ENCODE results near the gene SPOCD1.
"Not testable (repeated sequence)": the region's sequence is repeated elsewhere in the genome, so short reads cannot be mapped to it uniquely, and the experiment has no call there.

SPOCD1 gene

DNA sequence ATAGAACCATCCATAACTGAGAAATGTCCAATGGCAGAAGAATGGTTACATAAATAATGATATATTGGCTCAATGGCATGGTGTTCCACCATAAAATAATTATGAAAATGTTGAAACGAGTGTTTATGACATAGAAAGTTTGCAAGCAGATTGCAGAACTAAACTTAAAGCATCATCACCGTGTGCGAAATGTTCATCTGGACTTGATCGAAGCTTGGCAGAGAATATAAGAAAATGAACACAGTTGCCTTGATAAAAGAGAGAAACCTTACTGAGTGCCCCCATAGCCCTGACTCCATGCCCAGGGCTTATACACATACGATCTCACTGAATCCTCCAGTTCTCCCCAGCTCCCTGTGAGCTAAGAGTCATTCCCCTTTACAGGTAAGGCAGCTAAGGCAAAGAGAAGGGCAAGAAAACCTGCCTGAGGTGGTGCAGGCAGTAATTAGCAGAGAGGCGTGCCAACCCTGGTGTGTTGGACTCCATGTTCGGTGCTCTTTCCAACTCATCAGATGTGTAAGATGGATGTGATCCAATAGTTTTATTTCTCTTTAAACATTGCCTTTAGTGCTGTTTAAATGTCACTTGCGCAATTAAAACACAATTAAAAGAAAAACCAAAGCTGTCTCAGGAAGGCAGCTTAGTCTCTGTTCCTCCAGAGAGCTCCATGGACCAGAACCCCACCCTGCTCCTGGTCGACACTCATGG is 21.8 kb upstream of the SPOCD1 start:
- Mint-ChIP-seq H3K4me3 (no peak overlapping the region), H3K4me1 (ENCODE audit: low read depth) (peaks cover 19% of the 10 kb centered on the region), H3K36me3 (ENCODE audit: low read depth) (no peaks in the 10 kb centered on the region), H3K27ac (no peak overlapping the region), H3K27me3 (ENCODE audit: low read depth) (peaks cover 4% of the 10 kb centered on the region), H3K9me3 (no peaks in the 10 kb centered on the region)

DNA sequence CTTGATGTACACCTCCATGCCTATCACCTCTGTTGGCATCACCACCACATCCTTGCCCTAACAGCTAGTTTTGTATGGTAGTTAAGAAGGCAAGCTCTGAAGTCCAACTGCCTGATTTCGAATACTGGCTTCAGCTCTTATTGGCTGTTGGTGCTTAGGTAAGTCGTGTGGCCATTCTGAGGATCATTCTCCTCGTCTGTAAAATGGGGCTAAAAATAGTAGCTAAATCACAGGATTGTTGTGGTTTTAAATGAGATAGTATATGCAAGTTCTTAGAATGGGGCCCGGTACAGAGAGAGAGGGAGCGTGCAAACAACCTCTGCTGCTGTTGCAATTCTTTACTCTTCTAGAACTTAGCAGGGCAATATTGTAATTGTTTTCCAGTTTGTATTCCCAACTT is 20.8 kb upstream of the SPOCD1 start:
- no peaks in the 10 kb centered on the region for H3K36me3 Mint-ChIP-seq (ENCODE audit: low read depth)
- peaks cover 19% of the 10 kb centered on the region for H3K4me1 Mint-ChIP-seq (ENCODE audit: low read depth)
- H3K27me3 Mint-ChIP-seq (ENCODE audit: low read depth) = peaks cover 4% of the 10 kb centered on the region
- no peaks in the 10 kb centered on the region for H3K9me3 Mint-ChIP-seq
- H3K27ac Mint-ChIP-seq = peak overlapping the region; percentile 6
- no peak overlapping the region for H3K4me3 Mint-ChIP-seq

DNA sequence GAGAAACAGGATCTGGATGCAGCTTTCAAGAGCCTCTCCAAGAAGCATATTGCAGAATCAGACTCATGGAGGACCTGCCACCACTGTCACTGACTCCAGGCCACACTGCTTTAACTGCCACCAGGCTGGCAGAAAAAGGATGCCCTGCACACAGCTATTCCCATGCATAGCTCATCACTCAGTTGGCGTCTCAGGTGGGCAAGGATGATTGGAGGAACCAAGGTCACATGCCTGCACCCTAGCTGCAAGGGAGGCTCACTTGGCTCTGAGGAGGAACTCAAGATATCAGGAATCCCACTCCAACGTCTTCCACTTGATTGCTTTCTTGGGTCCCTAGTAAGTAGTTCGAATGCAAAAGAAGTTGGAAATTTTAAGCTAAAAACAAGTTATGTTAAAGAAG is 19.6 kb upstream of the SPOCD1 start:
- Mint-ChIP-seq H3K4me1 (ENCODE audit: low read depth) (peaks cover 19% of the 10 kb centered on the region), H3K27ac (no peak overlapping the region), H3K4me3 (no peak overlapping the region), H3K9me3 (no peaks in the 10 kb centered on the region), H3K27me3 (ENCODE audit: low read depth) (peaks cover 4% of the 10 kb centered on the region), H3K36me3 (ENCODE audit: low read depth) (no peaks in the 10 kb centered on the region)

DNA sequence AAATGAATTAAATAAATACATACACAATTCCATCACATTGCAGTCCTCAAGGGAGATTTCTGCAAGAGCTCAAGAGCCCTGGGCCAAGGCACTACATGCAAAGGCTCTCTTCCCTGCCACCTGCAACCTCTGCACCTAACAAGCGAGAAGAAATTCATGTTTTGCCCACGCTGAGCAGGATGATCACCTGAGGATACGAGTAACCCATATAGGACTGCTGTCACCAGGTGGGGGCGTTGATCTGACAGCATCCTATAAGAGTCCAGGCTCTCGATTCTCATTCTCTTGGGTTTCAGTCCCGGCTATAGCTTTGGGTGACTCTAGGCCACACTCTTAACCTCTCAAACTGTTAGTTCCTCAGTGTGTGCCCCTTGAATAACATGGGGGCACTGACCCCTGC is 18.7 kb upstream of the SPOCD1 start:
- Mint-ChIP-seq H3K27ac (no peak overlapping the region), H3K4me3 (no peak overlapping the region), H3K36me3 (ENCODE audit: low read depth) (no peaks in the 10 kb centered on the region)

DNA sequence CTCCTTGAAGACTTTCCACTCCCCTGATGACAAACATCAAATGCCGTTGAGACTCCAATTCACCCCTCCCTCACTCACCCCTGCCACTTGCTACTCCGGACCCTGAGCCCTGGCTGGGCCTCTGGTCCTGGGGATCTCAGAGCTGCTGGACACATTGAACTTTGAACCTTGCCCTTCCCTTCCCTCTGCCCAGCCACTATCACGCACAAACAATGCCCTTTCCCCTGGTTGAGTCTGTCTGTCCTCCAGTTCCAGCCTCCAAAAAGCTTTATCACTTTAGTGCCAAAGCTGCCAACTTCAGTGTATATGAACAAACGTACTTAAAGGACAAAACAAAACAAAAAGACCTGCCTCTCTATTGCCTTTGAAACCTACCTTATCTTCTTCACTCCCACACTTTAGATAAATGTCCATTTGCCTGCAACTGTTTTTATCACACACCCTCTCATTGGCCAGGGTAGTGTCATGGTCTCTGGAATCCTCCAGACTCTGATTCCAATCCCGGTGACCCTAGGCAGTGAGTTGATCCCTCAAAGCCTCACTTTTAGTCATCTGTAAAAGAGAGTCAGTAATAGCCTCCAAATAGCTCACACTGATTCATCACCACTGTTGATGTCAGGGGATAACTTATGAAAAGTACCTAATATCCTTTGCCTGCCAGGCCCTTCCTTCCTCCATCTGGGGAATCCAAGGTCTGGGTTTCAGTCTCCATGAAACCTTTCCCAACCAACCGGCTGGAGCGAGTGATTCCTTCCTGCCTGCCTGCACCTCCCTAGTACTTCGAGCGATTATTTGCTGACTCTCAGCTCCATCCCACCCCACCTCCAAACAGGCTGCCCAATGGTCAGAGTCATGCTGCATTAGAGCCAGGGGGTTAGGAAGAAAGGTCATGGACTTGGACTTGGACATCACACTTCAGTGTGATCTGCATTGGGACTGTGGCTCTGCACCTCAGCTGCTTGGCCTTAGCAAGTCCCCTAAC is 15.9 kb upstream of the SPOCD1 start:
- H3K4me3 Mint-ChIP-seq = no peak overlapping the region

More for the DNA sequence above, 18.7 kb upstream of the SPOCD1 start:
- peaks cover 4% of the 10 kb centered on the region for H3K27me3 Mint-ChIP-seq (ENCODE audit: low read depth)
- H3K9me3 Mint-ChIP-seq = no peaks in the 10 kb centered on the region
- H3K4me1 Mint-ChIP-seq (ENCODE audit: low read depth) = peaks cover 19% of the 10 kb centered on the region

DNA sequence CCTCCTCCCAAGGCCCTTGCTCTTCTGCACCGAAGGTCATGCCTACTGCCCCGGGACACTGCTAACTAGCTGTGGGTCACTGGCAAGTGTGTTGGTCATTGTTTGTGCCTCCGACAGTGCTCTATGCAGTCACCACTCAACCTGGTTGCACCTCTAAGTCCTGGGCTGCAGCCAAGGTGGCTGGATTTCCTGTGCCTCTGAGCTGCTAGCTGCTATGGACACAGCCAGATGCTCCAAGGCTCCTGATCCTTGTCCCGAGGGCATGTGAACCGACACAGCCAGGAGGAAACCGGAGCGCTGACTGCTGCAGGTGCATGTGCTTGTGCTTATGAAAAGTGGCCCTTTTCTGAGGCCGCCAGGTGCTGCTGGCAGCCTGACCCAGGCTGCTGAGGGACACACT is 14.7 kb upstream of the SPOCD1 start:
- no peaks in the 10 kb centered on the region for H3K36me3 Mint-ChIP-seq (ENCODE audit: low read depth)
- H3K9me3 Mint-ChIP-seq = no peaks in the 10 kb centered on the region
- H3K4me3 Mint-ChIP-seq = no peak overlapping the region
- peaks cover 23% of the 10 kb centered on the region for H3K4me1 Mint-ChIP-seq (ENCODE audit: low read depth)
- H3K27ac Mint-ChIP-seq = no peak overlapping the region
- no peaks in the 10 kb centered on the region for H3K27me3 Mint-ChIP-seq (ENCODE audit: low read depth)

More for the DNA sequence above, 15.9 kb upstream of the SPOCD1 start:
- Mint-ChIP-seq H3K4me1 (ENCODE audit: low read depth) (peaks cover 24% of the 10 kb centered on the region), H3K9me3 (no peaks in the 10 kb centered on the region), H3K36me3 (ENCODE audit: low read depth) (no peaks in the 10 kb centered on the region), H3K27me3 (ENCODE audit: low read depth) (no peaks in the 10 kb centered on the region), H3K27ac (no peak overlapping the region)

DNA sequence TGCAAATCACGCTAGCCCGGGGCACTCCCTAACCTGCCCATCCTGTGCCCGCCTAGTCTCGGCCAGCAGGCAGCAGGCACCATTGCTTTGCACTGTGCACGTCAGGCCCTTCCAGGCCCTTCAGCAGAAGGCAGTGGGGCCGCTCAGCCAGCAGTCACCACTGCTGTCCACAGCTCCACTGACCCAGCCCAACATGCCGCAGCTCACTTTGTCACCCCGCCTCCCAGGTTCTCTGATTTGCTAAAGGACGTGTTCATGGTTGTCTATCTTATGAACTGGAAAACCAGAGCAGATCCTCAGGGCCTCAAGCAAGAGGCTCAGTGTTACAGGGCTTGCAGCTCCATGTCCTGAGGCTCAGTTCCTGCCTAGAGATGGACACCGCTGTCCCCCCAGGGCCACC is 14.2 kb upstream of the SPOCD1 start:
- Mint-ChIP-seq H3K27ac (no peak overlapping the region), H3K4me1 (ENCODE audit: low read depth) (peaks cover 21% of the 10 kb centered on the region), H3K27me3 (ENCODE audit: low read depth) (no peaks in the 10 kb centered on the region), H3K36me3 (ENCODE audit: low read depth) (no peaks in the 10 kb centered on the region), H3K4me3 (no peak overlapping the region), H3K9me3 (no peaks in the 10 kb centered on the region)

DNA sequence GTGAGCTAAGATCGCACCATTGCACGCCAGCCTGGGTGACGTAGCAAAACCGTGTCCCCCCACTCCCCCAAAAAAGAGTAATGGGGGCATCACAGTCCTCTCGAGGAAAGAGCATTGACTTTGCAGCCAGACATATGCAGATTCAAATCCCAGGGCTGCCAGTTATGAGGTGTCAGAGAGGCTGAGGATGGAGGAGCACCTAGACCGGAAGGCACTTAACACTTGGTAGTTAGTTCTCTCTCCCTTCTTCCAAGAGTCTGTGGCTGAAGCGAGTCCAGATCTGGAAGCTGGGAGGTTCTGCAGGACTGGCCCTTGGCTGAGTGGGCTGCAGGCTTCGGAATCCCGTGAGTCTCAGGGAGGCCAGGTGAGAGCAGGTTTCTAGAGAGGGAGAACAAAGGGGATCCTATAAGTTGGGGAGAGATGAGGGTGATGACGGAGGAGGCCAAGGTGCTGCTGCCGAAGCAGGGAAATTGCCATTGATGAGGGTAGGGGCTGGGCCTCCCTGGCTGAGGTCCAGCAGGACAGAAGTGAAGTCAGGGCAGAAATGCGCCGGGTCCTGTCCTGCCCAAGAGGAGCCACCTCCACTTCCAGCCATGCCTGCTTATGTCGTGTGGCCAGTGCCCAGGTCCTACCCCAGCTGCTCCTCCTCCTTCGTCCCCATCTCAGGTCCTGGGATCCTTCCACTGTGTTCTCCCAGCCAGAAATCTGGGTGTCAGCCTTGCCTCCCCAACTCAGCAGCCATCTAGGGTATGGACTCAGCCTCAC is 13.3 kb upstream of the SPOCD1 start:
- no peaks in the 10 kb centered on the region for H3K36me3 Mint-ChIP-seq (ENCODE audit: low read depth)
- H3K27me3 Mint-ChIP-seq (ENCODE audit: low read depth) = no peaks in the 10 kb centered on the region
- H3K9me3 Mint-ChIP-seq = no peaks in the 10 kb centered on the region
- no peak overlapping the region for H3K27ac Mint-ChIP-seq
- H3K4me3 Mint-ChIP-seq = no peak overlapping the region
- H3K4me1 Mint-ChIP-seq (ENCODE audit: low read depth) = peaks cover 19% of the 10 kb centered on the region

DNA sequence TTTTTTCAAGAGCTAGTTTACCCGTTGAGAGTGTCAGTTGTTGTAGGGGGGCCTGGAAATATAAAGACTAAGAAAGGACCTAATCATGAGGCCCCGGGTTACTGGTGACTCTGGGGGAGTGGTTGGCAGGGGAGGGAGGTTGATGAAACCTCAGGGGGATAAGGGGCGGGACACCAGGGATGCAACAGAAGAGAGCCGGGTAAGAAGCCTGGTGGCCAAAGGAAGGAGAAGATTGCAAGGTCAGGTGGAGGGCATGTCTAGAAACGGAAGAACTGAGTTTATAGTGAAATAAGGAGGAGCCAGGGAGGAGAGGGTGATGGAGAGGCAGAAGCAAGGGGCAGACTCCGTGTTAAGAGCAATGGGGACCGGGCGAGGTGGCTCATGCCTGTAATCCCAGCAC is 12.5 kb upstream of the SPOCD1 start:
- Mint-ChIP-seq H3K4me3 (peak overlapping the region; percentile 35), H3K4me1 (ENCODE audit: low read depth) (peaks cover 19% of the 10 kb centered on the region), H3K9me3 (no peaks in the 10 kb centered on the region), H3K27me3 (ENCODE audit: low read depth) (no peaks in the 10 kb centered on the region), H3K36me3 (ENCODE audit: low read depth) (no peaks in the 10 kb centered on the region), H3K27ac (peak overlapping the region; percentile 61)

DNA sequence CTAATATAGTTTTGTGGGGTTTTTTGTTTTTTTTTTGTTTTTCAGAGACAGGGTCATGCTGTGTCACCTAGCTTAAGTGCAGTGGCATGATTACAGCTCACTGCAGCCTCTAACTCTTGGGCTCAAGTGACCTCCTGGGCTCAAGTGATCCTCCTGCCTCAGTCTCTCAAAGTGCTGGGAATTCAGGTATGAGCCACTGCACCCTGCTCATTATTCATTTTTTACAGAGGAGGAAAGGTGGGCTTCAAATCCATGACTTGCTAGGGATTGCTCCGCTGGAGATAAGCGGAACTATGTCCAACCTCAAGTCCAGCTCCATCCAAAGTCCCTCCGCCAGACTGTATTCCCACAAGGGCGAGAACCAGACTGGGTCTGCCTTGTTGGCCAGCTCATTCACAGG is 8.0 kb upstream of the SPOCD1 start:
- H3K36me3 Mint-ChIP-seq (ENCODE audit: low read depth) = no peaks in the 10 kb centered on the region
- H3K27ac Mint-ChIP-seq = no peak overlapping the region
- H3K9me3 Mint-ChIP-seq = no peaks in the 10 kb centered on the region
- H3K4me3 Mint-ChIP-seq = no peak overlapping the region
- H3K4me1 Mint-ChIP-seq (ENCODE audit: low read depth) = peaks cover 17% of the 10 kb centered on the region
- H3K27me3 Mint-ChIP-seq (ENCODE audit: low read depth) = no peaks in the 10 kb centered on the region

DNA sequence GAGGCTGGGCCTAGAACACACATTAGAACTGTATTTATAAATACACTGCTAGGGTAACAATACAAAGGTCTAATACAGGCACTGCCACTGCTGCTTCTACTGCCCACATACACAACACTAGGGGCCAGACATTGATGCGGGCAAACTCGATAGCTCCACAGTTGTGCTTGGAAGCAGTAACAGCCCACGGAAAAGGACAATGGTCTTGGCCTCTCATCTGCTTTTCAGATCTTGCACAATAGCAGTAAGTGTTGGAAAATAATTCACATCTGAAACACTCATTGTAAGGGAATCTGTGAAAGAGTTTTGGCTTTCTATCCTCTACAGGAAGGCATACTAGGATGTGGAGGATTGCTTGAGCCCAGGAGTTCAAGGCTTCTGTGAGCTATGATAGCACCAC is 6.9 kb upstream of the SPOCD1 start:
- no peak overlapping the region for H3K4me3 Mint-ChIP-seq
- H3K27me3 Mint-ChIP-seq (ENCODE audit: low read depth) = no peaks in the 10 kb centered on the region
- no peaks in the 10 kb centered on the region for H3K9me3 Mint-ChIP-seq
- peaks cover 11% of the 10 kb centered on the region for H3K4me1 Mint-ChIP-seq (ENCODE audit: low read depth)
- H3K36me3 Mint-ChIP-seq (ENCODE audit: low read depth) = no peaks in the 10 kb centered on the region
- H3K27ac Mint-ChIP-seq = no peak overlapping the region

DNA sequence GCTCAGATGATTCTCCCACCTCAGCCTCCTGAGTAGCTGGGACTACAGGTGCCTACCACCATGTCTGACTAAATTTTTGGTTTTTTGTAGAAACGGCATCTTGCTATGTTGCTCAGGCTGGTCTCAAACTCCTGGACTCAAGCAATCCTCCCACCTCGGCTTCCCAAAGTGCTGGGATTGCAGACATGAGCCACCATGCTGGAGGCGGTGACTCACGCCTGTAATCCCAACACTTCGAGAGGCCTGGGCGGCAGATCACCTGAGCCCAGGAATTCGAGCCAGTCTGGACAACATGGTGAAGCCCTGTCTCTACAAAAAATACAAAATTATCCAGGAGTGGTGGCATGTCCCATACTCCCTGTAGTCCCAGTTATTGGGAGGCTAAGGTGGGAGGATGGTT is 4.4 kb upstream of the SPOCD1 start:
- H3K4me3 Mint-ChIP-seq; H3K27me3 Mint-ChIP-seq (ENCODE audit: low read depth): not testable (repeated sequence)

DNA sequence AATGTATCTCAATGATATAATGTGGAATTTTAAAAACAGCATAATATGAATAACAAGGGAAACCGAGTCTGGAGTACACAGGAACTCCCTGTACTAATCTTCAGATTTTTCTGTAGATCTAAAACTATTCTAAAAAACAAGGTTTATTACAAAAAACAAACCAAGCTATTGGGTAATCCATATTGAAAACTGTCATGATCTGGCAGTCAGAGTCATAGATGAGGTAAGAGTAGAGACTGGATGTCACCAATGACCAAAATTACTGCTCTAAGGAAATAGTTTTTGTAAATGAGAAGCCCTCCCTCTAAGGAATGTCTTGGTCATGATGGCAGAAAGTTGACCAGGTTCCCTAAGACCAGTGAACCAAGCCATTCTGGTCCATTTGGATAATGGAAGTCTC is 2.4 kb upstream of the SPOCD1 start:
- Mint-ChIP-seq H3K9me3 (no peaks in the 10 kb centered on the region), H3K27ac (no peak overlapping the region)

More for the DNA sequence above, 4.4 kb upstream of the SPOCD1 start:
- not testable (repeated sequence) for H3K27ac Mint-ChIP-seq; H3K36me3 Mint-ChIP-seq (ENCODE audit: low read depth); H3K4me1 Mint-ChIP-seq (ENCODE audit: low read depth); H3K9me3 Mint-ChIP-seq

DNA sequence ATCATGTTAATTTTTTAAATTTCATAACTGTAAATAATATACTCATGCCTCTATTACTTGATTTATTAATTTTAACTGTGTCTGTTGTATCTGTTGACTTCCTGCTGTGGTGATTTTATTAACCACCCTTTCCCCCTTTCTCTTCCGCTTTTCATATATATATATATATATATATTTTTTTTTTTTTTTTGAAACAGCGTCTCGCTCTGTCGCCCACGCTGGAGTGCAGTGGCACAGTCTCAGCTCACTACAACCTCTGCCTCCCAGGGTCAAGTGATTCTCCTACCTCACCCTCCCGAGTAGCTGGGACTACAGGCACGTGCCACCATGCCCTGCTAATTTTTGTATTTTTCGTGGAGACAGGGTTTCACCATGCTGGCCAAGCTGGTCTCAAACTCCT is 1.1 kb upstream of the SPOCD1 start:
- not testable (repeated sequence) for H3K27ac Mint-ChIP-seq; H3K4me1 Mint-ChIP-seq (ENCODE audit: low read depth); H3K4me3 Mint-ChIP-seq; H3K27me3 Mint-ChIP-seq (ENCODE audit: low read depth); H3K9me3 Mint-ChIP-seq; H3K36me3 Mint-ChIP-seq (ENCODE audit: low read depth)

More for the DNA sequence above, 2.4 kb upstream of the SPOCD1 start:
- Mint-ChIP-seq H3K4me1 (ENCODE audit: low read depth) (peaks cover 7% of the 10 kb centered on the region), H3K27me3 (ENCODE audit: low read depth) (no peaks in the 10 kb centered on the region), H3K4me3 (no peak overlapping the region), H3K36me3 (ENCODE audit: low read depth) (no peaks in the 10 kb centered on the region)

All from T-helper 1 cell treated with Interleukin-12 subunit alpha and Interleukin-12 subunit beta and Interleukin-4 antibody, amounts not matched to agents 30 μg/mL and 1 μg/mL, for 36 hours (primary cell).